GM03348 (cell line): ENCODE measurements around the gene MFSD6.
"Not testable (repeated sequence)": the region's sequence is repeated elsewhere in the genome, so short reads cannot be mapped to it uniquely, and the experiment has no call there.

Source experiments
- DNase-seq: peaks from one replicate; pipeline ENCODE4 v3.0.0; 2012; ENCODE audit warnings: low spot score

Gene MFSD6

DNA sequence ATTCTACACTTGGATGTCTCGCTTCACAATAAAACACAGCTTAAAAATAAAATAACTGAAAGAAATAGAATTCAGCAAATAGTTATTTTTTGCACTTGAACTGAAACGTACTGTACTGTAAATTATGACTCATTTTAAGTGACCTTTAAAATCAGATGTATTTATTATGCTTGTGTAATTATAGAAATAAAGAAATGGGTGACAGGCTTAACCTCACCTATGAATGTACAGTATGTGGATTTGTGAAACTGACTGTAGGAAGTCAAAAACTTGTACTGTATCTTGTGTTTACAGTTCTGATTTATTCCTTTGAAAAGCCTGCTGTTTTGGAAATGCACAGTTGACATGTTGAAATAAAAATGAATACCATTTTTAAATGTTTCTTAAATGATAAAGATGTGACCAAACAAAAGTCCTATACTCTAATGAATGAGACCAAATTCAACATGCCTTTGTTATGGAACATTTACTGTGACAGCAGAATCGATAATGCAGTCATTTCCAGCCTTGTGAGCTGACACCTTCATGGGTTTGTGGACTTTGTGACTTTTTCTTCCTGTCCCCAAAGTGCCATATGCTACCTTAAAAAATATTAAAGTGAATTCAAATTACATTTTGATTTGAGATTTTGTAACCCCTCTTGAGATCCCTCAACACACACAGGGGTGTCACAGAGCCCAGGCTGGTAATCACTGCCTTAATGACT is 93.7 kb downstream of the MFSD6 start:
- DNase-seq = no peak

DNA sequence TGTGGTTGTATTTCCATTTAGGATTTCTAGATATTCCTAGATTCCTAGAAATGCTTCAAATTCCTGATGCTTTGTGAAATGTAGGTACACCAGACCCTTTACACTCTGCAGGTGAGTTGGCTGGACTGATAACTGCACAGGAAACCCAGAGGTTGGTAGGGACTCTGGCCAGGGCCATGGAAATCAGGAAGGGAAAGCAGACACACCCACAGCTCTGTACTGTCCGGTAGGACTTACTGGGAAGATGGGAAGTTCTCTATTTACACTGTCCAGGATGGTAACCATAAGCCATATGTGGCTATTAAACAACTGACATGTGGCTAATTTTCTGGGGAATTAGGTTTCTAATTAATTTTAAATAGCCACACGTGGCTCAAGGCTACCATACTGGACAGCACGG is 94.9 kb downstream of the MFSD6 start:
- DNase-seq = no peak

DNA sequence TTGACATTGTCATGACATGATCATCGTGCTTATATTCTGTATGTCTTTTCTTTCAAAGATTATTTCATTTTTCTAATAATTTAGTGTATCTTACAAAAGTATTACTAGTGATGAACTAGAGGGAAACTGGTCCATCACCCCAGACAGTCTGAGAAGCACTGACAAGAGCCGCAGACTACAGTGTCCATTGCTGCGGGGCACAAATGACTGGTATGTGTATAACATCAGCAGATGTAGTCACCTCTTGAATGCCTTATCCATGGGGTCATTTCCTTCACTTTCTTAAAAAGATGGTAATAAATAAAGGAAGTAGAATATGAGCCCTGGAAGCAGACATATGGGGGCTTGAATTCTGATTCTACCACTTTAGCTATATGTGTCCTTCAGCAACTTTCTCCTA is 96.8 kb downstream of the MFSD6 start:
- DNase-seq = no peak

DNA sequence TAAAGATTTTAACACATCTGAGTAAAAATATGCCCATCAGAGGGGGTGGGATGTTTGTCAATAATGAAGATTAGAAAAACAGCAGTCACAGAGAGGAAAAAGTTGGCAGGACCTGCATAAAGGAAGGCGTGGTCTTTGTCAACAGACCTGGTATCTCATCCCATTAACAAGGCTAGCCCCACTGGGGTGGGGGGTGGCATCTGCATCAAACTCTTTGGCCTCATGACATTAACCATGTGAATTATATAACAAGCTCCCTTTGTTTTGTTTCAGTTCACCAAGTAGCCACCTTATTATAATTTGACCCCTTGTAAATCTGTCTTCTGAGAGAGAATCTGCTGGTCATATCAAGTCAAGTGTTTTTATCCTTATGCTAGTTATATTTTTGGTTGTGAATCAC is 97.5 kb downstream of the MFSD6 start:
- DNase-seq = no peak

DNA sequence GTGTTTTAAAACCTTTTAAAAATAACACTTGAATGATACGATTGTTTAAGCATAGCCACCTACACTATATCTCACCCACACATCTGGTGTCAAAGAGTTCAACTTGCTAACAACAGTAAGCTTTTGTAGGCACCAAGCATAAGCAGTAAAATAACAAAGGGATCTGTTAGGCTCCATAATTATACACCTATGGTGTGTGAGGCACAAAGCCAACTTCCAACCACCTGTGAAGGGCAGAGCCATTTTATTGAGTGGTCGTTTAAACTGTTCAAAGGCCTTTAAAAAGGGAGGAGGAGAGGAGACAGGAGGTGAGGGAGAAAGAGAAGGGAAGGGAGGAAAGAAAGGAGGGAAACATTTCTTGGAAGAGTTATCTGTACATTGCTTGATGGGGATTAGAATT is 98.5 kb downstream of the MFSD6 start:
- no peak for DNase-seq

DNA sequence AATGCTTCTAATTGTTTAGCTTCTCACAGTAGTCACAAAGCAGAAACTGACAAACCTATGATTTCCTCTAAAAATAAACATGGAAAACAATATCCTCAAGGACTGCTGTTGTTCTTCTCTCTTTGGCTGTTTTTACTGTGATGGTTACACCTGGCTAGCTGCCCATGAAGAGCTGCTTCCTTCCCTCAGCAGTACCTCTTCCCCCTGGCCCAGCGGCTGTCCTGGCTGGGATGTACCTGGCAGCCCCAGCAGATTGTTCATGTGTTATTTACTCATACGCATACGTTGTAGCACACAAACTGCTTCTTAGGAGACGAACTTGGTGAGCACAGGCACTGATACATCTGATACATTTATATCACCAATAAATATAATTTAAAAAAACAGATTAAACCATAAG is 99.0 kb downstream of the MFSD6 start:
- DNase-seq = no peak

DNA sequence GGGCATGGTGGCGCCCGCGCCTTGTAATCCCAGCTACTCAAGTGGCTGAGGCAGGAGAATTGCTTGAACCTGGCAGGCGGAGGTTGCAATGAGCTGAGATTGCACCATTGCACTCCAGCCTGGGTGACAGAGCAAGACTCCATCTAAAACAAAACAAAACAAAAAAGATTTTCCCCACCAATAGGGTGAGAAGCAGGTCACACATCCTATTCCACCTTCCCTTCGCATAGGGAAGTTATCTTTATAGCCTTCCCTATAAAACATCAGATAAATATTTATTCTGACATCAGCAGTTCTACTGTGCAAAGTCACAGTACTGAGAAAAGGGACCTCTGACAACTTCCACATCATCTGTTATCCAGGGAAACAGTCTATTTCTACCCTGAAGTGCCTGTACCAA is 101.7 kb downstream of the MFSD6 start:
- DNase-seq = not testable (repeated sequence)

DNA sequence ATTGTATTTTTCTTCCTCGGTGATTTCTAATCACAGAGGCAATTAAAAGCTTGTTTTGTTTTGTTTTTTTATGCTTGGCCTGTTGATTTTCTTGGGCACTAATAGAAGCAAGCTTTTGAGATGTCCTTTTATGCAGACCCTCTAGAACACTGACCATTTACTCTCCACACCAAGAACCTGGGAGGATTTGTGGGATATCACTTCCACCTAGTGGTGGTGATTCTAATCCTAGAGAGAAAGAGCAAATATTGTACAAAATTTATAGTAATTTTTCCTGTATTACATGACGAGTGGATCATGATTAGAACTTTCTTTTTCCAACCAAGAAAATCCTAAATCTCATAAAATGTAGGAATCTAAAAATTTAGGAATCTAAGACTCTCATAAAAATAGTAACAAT is 102.9 kb downstream of the MFSD6 start:
- DNase-seq = peak; percentile 61

DNA sequence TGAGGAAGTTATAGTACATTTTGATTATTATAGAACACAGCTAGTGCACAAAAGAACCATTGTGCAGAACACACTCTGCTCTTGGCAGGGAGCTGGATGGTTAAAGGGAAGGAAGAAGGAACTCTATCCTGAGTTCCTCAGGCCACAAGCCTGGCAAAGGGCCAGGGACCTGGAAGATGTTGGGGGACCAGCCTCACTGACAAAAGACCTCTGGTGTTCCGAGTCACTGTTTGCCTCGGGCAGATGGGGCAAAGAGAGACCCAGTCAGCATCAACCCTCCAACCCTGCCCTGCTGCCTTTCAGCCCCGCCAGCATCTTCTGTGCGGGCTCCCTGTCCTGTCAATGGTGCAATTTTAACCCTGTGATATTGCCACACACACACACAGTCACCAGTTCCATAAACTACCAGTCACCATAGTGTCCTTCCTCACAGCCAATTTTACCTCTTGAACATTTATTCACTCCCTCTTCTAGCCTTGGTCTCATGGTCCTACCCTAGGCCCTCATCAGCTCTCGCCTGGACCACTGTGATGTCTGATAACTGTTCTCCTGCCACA is 104.5 kb downstream of the MFSD6 start:
- DNase-seq = no peak

DNA sequence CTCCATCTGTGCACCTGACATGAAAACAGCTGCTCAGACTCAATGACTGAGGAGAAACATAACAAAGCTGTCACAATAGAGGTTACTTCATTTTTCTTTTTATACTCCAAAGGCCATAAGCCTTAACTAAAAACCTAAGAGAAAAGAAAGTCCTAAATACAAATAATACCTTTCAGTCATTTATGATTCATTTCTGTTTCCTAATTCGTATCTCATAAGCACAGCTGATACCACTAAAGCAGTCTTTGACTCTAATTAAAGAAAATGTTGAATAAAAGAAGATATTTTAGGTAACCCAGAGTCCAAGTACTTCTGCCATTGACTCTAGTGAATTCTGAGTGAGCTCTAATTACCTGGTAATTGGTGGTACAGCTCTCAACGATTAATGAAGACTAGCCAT is 105.7 kb downstream of the MFSD6 start:
- no peak for DNase-seq

DNA sequence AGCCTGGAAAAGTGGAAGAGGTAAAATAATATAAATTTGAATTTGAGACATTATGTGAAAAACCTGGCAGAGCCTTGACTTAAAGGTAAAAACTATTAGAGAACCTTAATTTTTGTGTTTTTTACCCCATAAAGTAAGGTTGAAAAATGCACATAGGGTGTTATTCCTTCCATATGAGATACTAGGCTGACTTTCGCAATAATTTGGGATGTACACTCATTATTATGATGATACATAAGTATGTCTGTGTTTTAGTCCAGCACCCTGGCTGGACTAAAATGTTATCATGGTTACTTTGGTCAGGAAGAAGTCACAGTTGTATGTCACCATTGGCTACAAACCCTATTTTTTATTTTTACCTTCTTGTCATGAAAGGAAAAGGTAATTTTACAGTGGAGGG is 106.5 kb downstream of the MFSD6 start:
- no peak for DNase-seq

DNA sequence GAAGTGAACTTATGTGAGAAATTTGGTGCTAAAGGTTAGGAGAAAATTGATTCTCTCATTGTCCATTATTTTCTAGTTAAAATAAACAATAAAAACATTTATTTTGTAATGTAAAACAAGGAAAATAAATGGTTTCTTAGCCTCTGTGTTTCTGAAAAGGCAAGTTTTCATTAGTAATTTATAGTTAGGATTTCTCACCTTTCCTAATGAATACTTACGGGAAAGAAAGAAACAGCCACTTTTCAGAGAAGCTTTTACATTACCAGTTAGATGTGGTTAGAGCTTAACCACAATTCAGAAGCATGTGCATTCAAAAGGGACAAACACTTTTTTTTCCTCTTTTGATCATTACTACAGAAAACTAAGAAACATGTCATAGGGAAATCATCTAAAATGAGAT is 107.5 kb downstream of the MFSD6 start:
- no peak for DNase-seq

DNA sequence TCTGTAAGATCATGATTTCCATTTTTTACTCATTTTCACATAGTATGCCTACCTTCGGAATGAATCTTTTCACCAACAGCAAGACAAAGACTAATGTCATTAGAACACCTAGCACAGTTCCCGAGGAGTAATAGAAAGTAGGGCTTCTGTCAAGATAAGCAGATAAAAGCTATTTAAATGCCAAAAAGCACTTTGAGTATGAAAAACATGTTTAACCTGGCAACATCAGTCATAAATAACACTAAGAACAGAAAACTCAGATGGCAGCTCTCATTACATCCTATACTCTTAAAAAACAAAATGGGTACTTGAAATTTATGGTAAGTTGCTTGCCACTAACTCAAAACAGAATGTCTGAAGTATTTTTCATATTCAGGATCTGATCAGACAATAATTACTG is 109.3 kb downstream of the MFSD6 start:
- DNase-seq = no peak

DNA sequence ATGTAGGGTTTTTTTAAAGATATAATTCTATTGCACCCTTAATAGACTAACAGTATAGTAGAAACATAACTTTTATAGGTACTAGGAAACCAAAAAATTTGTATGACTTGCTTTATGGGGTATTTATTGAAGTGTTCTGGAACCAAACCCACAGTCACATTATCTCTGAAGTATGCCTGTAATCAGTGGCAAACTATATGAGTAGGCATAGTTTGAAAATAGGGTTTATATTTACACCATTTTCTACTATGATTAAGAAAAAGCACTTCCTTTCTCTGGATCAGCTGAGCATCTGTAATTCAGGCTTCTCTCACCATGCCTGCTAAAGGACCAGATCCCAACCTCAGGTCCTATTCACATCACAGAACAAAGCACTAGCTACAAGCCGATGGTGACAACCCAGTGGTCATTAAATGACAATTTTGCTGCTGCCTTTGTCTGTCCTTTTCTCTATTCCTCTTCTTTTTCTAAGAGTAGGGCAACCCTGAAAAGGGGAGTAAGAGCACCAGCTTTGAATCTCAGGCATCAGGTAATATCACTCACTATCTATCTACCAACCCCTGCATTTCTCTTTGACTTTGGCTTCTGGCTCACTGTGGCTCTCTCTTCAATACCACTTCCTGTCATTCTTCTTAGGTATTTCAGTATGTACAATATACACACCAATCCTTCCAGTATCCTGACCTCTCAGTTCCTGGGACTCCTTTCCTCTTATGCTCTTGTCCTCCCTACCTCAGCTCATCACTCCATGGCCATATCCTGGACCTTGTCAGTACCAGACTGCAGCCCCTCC is 112.0 kb downstream of the MFSD6 start:
- DNase-seq = no peak

DNA sequence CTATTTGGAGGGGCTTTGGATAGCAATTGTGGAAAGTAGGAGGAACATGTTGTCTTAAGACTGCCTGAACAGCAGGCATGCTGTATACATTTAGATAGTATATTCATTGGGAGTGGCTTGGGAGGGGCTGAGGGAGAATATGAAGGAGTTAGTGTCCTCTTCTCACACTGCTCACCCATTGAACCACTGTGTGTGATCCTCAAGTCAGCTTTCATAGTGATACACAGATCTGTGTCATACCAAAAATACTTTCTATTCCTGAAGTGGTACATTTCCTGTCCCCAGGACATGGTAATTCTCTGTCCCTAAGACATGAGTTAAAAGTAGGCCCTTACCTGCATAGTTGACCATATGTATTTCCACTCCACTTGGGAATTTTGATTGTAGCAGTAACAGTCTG is 116.8 kb downstream of the MFSD6 start:
- no peak for DNase-seq

DNA sequence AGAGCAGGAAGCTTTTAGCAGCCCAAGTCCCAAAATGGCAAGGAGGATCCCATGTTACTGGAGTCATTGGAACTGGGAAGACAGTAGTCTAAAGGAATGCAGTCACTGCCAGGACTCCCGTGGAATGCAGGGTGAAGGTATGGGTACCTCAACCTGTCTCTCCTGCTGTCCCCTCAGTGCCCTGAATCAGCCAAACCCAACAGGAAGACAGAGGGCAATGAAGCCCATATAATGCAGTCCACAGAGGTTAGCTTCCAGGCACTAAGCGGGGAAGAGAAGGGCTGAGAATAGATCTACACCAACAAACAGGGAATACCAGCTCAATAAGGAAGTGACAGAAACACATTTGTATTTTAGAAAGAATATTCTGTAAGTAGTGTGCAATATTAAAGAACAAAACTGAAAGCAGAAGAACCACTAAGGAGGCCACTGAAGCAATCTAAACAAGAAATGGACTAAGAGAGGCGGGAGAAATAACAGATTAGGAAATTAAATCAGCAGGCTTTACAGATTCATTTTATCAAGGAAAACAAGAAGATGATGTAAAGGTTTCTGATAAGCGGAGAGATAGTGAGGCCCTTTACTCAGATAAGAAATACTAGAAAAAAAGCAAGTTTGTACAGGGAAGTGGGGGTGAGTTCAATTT is 118.1 kb downstream of the MFSD6 start:
- no peak for DNase-seq

DNA sequence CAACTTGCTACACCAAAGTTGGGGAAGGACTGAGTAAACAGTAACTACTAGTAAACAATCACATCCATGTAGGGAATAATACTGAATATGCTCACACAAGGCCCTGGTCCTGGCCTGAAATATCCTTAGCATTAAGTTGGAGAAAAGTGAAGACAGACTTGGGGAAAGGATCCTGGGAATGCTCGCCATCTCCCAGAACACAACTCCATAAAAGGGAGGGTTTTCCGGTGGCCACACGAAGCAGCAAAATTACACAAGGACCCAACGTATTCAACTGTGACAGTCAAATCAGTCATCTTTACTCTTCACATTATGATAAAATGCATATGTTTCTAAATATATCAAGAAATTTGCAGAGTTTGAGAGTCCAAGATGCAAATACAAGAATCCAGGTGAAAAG is 119.1 kb downstream of the MFSD6 start:
- no peak for DNase-seq

DNA sequence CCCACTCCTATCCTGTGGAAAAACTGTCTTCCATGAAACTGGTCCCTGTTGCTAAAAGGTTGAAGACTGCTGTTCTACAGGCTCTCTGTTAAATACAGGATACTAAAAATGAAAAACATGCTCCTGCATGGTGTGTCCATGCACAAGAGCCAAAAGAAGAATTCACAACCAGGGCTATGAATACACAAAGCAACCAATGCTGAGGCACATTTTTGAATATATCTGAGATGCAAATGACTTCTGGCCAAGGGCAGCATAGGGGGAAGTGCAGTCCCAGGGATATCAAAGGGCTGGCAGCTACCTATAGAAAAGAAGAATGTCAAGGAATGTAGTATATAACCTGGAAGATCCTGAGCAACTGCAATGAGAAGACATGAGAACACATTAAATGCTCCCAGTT is 119.8 kb downstream of the MFSD6 start:
- no peak for DNase-seq

DNA sequence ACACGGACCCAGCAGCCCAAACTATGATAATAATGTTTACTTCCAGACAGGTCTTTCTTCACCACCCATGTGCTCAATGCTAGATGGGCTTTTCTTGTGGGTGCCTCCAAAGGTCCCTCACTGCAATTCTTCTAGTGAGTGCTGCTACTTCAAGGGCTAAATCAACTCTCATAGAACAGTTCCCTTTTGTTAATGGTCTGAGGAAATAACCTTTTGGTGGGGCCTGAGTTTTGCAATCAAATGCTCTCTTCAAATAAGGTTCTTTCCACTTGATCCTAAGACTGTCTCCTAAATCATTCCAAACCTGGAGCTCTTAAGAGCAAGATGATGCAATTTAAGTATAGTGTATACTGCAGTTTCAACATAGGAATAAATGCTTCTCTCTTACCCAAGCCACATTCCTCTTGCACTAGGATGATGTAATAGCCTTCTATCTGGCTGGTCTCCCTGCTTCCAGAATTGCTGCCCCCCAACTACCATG is 120.4 kb downstream of the MFSD6 start:
- peak; percentile 53 for DNase-seq

DNA sequence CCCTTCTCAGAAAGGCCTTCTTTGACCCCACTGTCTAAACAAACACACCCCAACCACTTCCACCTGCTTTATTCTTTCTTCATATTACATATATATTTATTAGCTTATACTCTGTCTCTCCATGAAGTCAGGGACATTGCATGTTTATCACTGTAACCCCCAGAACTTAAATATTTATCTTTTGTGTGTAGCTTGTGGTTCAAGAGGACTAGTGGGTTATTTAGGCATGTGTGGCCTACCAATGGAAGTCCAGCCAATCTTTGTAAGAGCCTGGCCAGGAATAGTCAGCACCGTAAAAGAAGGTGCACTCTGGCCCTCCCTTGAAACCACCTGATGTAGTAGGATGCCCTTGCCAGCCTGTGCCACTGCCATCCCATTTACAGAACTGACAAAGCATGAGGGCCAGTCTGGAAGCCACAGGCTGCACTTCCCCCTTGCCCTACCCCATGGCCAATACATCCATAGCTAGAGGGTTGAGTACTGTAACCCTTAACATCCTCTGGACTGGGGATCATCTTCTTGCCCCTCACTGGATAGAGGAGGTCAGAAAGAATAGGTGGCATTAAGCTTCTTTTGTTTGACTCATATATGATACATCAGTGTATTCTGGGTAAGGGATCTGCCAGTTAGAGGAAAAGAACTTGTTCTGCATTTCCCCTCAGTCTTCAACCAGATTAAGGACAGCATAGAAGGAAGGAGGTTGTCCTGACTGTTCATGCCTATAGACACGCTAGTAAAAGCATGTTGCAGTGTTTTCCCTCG is 121.5 kb downstream of the MFSD6 start:
- no peak for DNase-seq

DNA sequence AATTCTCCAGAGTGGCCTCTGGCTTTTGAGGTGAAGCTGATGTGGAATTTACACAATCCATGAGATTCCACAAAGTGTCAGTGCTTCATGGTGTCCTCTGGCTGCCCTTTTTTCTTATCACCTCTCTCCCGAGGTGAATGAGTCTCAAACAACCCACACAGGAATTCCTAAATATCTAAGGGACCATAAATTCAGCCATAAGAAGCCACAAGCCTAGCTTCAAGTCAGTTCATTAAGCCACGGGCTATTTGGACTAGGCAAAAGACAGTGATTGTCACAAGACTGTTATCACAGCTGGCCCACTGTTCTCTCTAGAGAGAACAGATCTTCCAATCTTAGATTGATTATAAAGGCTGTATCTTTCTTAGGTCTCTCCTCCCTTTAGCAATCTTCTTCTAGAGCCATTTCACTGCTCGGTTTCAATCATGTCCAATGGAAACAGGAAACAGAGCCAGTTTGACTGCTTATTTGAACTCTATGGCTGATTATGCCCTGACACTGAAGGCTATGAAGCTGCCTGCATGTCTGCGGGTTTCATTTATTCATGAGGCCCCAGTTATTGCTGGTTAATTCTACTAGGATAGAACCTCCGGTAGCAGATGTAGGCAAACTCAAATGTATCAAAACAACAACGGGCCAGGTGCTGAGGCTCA is 122.2 kb downstream of the MFSD6 start:
- DNase-seq = peak; percentile 45

DNA sequence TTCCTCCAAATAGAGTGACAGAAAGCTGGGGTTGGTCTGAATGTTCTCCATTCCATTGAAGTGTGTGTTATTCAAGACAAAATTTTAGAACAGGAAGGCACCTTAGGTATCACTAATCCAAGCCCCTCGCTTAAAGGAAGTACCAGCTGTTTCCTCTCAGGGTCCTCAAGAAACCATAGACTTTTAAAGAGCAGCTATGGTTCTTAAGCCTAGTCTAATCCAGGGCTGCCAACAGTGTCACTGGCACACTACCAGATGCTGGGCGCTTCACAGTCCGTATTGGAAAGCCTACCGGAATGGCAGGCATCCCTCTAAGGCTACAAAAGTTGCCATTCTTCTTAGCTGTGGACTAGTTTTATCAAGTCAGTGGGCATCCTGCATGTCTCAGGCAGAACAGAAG is 124.4 kb downstream of the MFSD6 start:
- DNase-seq = no peak
